IMR-90 (cell line): ENCODE results near the gene SDC1. TPM values are rescaled to one million over a fixed set of nuclear protein-coding genes. Genes with fewer than 3 reads are reported as not detected.

ENCODE experiments used
- ATAC-seq: fragments of 200-7000 bp; cut with Tn5 transposase; 2 replicates; pipeline ENCODE4 v1.9.1; 2020; ENCODE audit warnings: low read depth, mild to moderate bottlenecking, moderate library complexity
- BruUV-seq: library from RNA; stranded (reverse); fragments of 400-500 nt; replicated peaks from 2 replicates; lab custom pipeline; 2021; lab: Mats Ljungman, UMichigan
- CTCF ChIA-PET: fragments of 300-600 bp; formaldehyde crosslinking; extraction: SDS; loops from one replicate; lab custom pipeline; 2021; ENCODE audit warnings: antibody characterized with exemption; lab: Yijun Ruan, JAX
- POLR2A ChIA-PET: fragments of 300-600 bp; sonication (Branson Sonifier 250); formaldehyde crosslinking; loops from one replicate; lab custom pipeline; 2022; ENCODE audit warnings: antibody characterized with exemption; ENCODE audit not compliant: unreplicated experiment; lab: Charles Lee
- DNase-seq: peaks from one replicate; pipeline ENCODE4 v3.0.0; 2013
- H2AFZ ChIP-seq: replicated peaks from 2 replicates; pipeline ENCODE3; 2013; ENCODE audit warnings: low read length, mild to moderate bottlenecking; ENCODE audit not compliant: poor library complexity
- H2AK5ac ChIP-seq: 2 replicates; pipeline ENCODE4 v1.6.1; 2013; ENCODE audit warnings: low read depth, low read length, inconsistent platforms
- H2AK9ac ChIP-seq: replicated peaks from 2 replicates; pipeline ENCODE3; 2013; ENCODE audit warnings: mild to moderate bottlenecking, low read depth, low read length, moderate library complexity; ENCODE audit not compliant: poor library complexity
- H2BK120ac ChIP-seq: 2 replicates; pipeline ENCODE4 v1.6.1; 2013; ENCODE audit warnings: low read depth, low read length, inconsistent platforms
- H2BK15ac ChIP-seq: 3 replicates; pipeline ENCODE4 v1.6.1; 2013; ENCODE audit warnings: low read depth, low read length, inconsistent platforms
- H2BK20ac ChIP-seq: 2 replicates; pipeline ENCODE4 v1.6.1; 2013; ENCODE audit warnings: low read depth, mild to moderate bottlenecking, inconsistent platforms, low read length, moderate library complexity
- H2BK5ac ChIP-seq: 2 replicates; pipeline ENCODE4 v1.6.1; 2013; ENCODE audit warnings: mild to moderate bottlenecking, low read depth, low read length, inconsistent platforms; ENCODE audit not compliant: poor library complexity, severe bottlenecking
- H3K14ac ChIP-seq: replicated peaks from 2 replicates; pipeline ENCODE4 v1.6.1; 2013; ENCODE audit warnings: low read depth, low read length, inconsistent platforms
- H3K18ac ChIP-seq: 2 replicates; pipeline ENCODE4 v1.6.1; 2013; ENCODE audit warnings: low read depth, low read length, control low read depth
- H3K23ac ChIP-seq: 2 replicates; pipeline ENCODE4 v1.6.1; 2013; ENCODE audit warnings: low read depth, low read length, inconsistent platforms
- H3K27ac ChIP-seq: 2 replicates; pipeline ENCODE4 v1.5.1; 2013; ENCODE audit warnings: mild to moderate bottlenecking, control low read depth, low read length; ENCODE audit not compliant: insufficient read depth
- H3K27me3 ChIP-seq: 2 replicates; pipeline ENCODE4 v1.6.1; 2013; ENCODE audit warnings: low read length; ENCODE audit not compliant: control insufficient read depth, insufficient read depth
- H3K36me3 ChIP-seq: 2 replicates; pipeline ENCODE4 v1.6.1; 2013; ENCODE audit warnings: low read length, mixed read lengths; ENCODE audit not compliant: control insufficient read depth, insufficient read depth
- H3K4ac ChIP-seq: 2 replicates; pipeline ENCODE4 v1.6.1; 2013; ENCODE audit warnings: low read depth, low read length, inconsistent platforms
- H3K4me1 ChIP-seq: 2 replicates; pipeline ENCODE4 v1.6.1; 2013; ENCODE audit warnings: low read length, mixed read lengths; ENCODE audit not compliant: control insufficient read depth, insufficient read depth
- H3K4me2 ChIP-seq: 2 replicates; pipeline ENCODE4 v1.6.1; 2013; ENCODE audit warnings: low read depth, mild to moderate bottlenecking, control low read depth, low read length, moderate library complexity
- H3K4me3 ChIP-seq: 2 replicates; pipeline ENCODE4 v1.5.1; 2013; ENCODE audit warnings: low read depth, mild to moderate bottlenecking, control low read depth, low read length, moderate library complexity; ENCODE audit not compliant: insufficient read depth
- H3K56ac ChIP-seq: 2 replicates; pipeline ENCODE4 v1.6.1; 2013; ENCODE audit warnings: low read length, inconsistent platforms; ENCODE audit not compliant: insufficient read depth; ENCODE audit errors: extremely low read depth
- H3K79me1 ChIP-seq, 2 experiments: 2 replicates each; pipeline ENCODE4 v1.6.1; 2013; ENCODE audit warnings: low read length in 2 of 2, inconsistent platforms in 1 of 2, low read depth in 1 of 2
- H3K9ac ChIP-seq: 2 replicates; pipeline ENCODE4 v1.6.1; 2013; ENCODE audit warnings: low read depth, low read length, control low read depth
- H3K9me1 ChIP-seq: 2 replicates; pipeline ENCODE4 v1.6.1; 2013; ENCODE audit warnings: low read length, inconsistent platforms; ENCODE audit not compliant: insufficient read depth
- H3K9me3 ChIP-seq: 2 replicates; pipeline ENCODE4 v1.6.1; 2013; ENCODE audit warnings: low read length; ENCODE audit not compliant: control insufficient read depth, insufficient read depth
- H4K20me1 ChIP-seq: 2 replicates; pipeline ENCODE4 v1.6.1; 2013; ENCODE audit warnings: low read length, inconsistent platforms; ENCODE audit not compliant: insufficient read depth
- H4K5ac ChIP-seq: 2 replicates; pipeline ENCODE4 v1.6.1; 2013; ENCODE audit warnings: mild to moderate bottlenecking, low read depth, low read length, control low read depth
- H4K8ac ChIP-seq, 2 experiments: 2 replicates each; pipeline ENCODE4 v1.6.1; 2013; ENCODE audit warnings: low read depth in 2 of 2, low read length in 2 of 2, control low read depth in 1 of 2, inconsistent platforms in 1 of 2
- H4K91ac ChIP-seq: 2 replicates; pipeline ENCODE4 v1.6.1; 2013; ENCODE audit warnings: low read depth, low read length, inconsistent platforms; ENCODE audit not compliant: insufficient read depth
- BHLHE40 ChIP-seq: fragments of 150-350 bp; IDR thresholded peaks from 2 replicates; pipeline ENCODE4 v1.6.1; 2016; ENCODE audit warnings: mild to moderate bottlenecking, low read depth, low read length
- CEBPB ChIP-seq: IDR thresholded peaks from 2 replicates; pipeline ENCODE4 v1.6.1; 2012; ENCODE audit warnings: low read depth, low read length, improper control_type of control experiment
- ELK1 ChIP-seq: fragments of 150-350 bp; IDR thresholded peaks from 2 replicates; pipeline ENCODE4 v1.6.1; 2016; ENCODE audit warnings: low read depth, mild to moderate bottlenecking, low read length, moderate library complexity, borderline replicate concordance
- FOS ChIP-seq: fragments of 150-350 bp; IDR thresholded peaks from 2 replicates; pipeline ENCODE4 v1.6.1; 2016; ENCODE audit warnings: low read depth, low read length
- MXI1 ChIP-seq: IDR thresholded peaks from 2 replicates; pipeline ENCODE4 v1.6.1; 2012; ENCODE audit warnings: low read depth, mild to moderate bottlenecking, low read length, moderate library complexity, borderline replicate concordance
- RAD21 ChIP-seq: IDR thresholded peaks from 2 replicates; pipeline ENCODE4 v1.6.1; 2012; ENCODE audit warnings: low read length, improper control_type of control experiment
- WGBS, 2 experiments: methylation state at CpG; one replicate each; pipeline versions ENCODE4 v1.1.5 to v1.1.7; 2013; ENCODE audit warnings: missing lambda C conversion rate in 2 of 2; ENCODE audit not compliant: insufficient read length in 1 of 2; ENCODE audit errors: extremely low coverage in 2 of 2; 5-methylcytosine and 5-hydroxymethylcytosine counted together
- dilution Hi-C: fragments of 300-500 bp; cut with HindIII; formaldehyde crosslinking; loops from one replicate; pipeline ENCODE4 v1.14.3; 2018; ENCODE audit warnings: low sequenced_read_pairs; ENCODE audit not compliant: unreplicated experiment
- in situ Hi-C: fragments of 300-500 bp; cut with MboI; formaldehyde crosslinking; loops from 3 replicates; pipeline ENCODE4 v1.14.3; 2019; ENCODE audit warnings: low sequenced_read_pairs, inconsistent platforms, mixed read lengths
- intact Hi-C: fragments of 100-400 bp; cut with micrococcal nuclease; formaldehyde crosslinking; loops from 2 replicates; pipeline ENCODE4 v1.10.0; 2022
- polyA plus RNA-seq, 3 experiments: library from polyadenylated mRNA; depleted of rRNA; stranded (reverse); fragments of >200 nt; gene quantifications; 2 replicates each; pipeline ENCODE4 v1.2.3, GENCODE V29; 2012; ENCODE audit warnings: low replicate concordance in 1 of 3
- total RNA-seq: library from RNA; depleted of rRNA; stranded (reverse); fragments of >200 nt; gene quantifications from 2 replicates; pipeline ENCODE4 v1.2.3, GENCODE V29; 2012

SDC1 gene
- total and polyA plus RNA-seq, 2 of the 4 experiments (the other 2 are of a cell fraction): 22.0 to 28.3 TPM

GRCh38 chr2:20197192-20197591 lies 27.7 kb downstream of the SDC1 start:
- Histone ChIP-seq H3K4ac (no peak overlapping the region), H3K36me3 (peaks cover 2% of the 10 kb centered on the region), H2BK5ac (no peak overlapping the region), H2BK15ac (no peak overlapping the region), H3K9me3 (no peaks in the 10 kb centered on the region), H3K9me1 (0 out of 2 replicates have a peak, but pooled peaks cover 3% of the 10 kb centered on the region), H4K8ac (no peak overlapping the region), H3K27ac (no peak overlapping the region), H2AK5ac (no peak overlapping the region), H2BK120ac (no peak overlapping the region), H2AK9ac (no peak overlapping the region), H3K56ac (no peak overlapping the region), H3K27me3 (no peaks in the 10 kb centered on the region; the same call in 1 of the 2 replicates), H3K4me2 (no peak overlapping the region), H3K79me1 (no peaks in the 10 kb centered on the region), H4K91ac (no peak overlapping the region), H3K4me3 (no peak overlapping the region), H3K23ac (no peak overlapping the region), H3K14ac (no peak overlapping the region), H4K5ac (no peak overlapping the region), H2AFZ (no peak overlapping the region), H2BK20ac (no peak overlapping the region), H3K18ac (no peak overlapping the region), H4K20me1 (no peaks in the 10 kb centered on the region), H3K4me1 (no peaks in the 10 kb centered on the region), H3K9ac (no peak overlapping the region)
- ATAC-seq (no peak), DNase-seq (no peak)
- intact Hi-C loops: no loop called here
- no peak for TF ChIP-seq ELK1
- TF ChIP-seq BHLHE40: no peak
- TF ChIP-seq CEBPB: no peak
- no peak for TF ChIP-seq RAD21
- TF ChIP-seq FOS: no peak
- TF ChIP-seq MXI1: no peak
- BruUV-seq: no TSS peak
- dilution Hi-C loops: no loop called here
- POLR2A ChIA-PET: no interaction called here
- CTCF ChIA-PET: no interaction called here
- WGBS, 2 experiments: no CpG with 5 or more reads among the region's 9 CpGs
- in situ Hi-C loops: no loop called here
